Measurements from ENCODE around the gene MGAT4C. TPM values are rescaled to one million over a fixed set of nuclear protein-coding genes. Genes with fewer than 3 reads are reported as not detected.

The MGAT4C gene
- total RNA-seq, 1 donor from 2014 or later = not detected

GRCh38 chr12:86229772-86230171 is 26.4 kb downstream of the MGAT4C start:
- intact Hi-C loops (cut with micrococcal nuclease) = no loop called here

DNA sequence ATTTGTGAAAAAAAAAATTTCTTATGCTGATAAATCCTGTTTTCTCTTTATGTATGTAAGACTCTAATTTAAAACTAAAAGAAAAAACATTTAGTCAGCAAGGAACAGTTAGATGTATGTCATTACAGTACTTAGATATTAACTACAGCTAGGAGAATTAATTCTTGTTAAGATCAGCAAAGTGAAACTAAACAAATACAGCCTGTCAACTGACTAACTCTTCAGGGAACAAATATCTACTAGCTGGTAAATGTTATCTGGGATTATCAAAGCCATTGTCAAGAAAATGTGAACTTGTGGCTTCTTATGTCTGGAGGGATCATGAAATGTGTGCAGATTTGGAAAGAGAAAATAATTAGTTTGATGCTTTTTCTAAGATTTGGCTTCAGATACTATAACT is 27.5 kb downstream of the MGAT4C start:
- intact Hi-C loops (cut with micrococcal nuclease) = no loop called here

DNA sequence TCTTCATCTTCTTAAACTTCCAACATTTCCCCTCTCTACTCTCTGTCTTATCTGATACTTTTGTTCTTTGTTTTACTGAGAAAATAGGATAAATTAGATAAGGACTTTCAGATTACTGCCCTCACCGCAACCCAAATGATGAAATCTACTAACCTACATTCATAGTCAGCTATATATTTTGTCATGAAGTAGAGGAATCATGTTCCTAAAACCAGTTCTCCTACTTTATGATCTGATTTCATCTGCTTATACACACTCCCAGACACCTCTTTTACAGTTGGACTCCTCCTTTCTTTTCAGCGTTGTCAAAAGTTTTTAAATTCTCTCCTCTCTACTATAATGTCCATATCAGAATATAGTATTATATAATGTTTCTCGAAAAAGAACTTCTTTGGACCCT is 29.7 kb downstream of the MGAT4C start:
- intact Hi-C loops (cut with micrococcal nuclease) = no loop called here

DNA sequence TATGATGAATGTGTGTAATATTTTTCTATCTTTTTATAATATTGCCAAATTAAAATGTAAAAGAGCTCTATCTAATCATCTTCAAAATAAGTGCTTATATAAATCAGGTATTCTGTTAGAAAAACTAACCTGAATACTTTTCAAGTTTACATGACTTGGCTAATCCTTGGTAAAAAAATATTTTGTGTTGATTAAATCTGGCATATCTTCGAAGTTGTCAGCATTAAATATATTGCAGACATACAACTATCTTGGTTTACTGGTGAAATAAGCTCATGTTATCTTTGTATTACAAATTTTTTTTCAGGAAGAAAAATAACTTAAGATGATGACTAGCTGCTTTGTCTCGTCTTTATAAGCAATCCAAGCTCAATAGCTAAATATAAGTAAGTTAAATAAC is 39.6 kb downstream of the MGAT4C start:
- intact Hi-C loops (cut with micrococcal nuclease) = no loop called here

GRCh38 chr12:86213012-86213411 is 43.2 kb downstream of the MGAT4C start:
- intact Hi-C loops (cut with micrococcal nuclease) = no loop called here

- intact Hi-C loops (cut with micrococcal nuclease) = no loop called here
These were observed 57.3 kb downstream of the MGAT4C start for GRCh38 chr12:86198696-86199444.

GRCh38 chr12:86196465-86196864 is 59.7 kb downstream of the MGAT4C start:
- intact Hi-C loops (cut with micrococcal nuclease) = no loop called here

DNA sequence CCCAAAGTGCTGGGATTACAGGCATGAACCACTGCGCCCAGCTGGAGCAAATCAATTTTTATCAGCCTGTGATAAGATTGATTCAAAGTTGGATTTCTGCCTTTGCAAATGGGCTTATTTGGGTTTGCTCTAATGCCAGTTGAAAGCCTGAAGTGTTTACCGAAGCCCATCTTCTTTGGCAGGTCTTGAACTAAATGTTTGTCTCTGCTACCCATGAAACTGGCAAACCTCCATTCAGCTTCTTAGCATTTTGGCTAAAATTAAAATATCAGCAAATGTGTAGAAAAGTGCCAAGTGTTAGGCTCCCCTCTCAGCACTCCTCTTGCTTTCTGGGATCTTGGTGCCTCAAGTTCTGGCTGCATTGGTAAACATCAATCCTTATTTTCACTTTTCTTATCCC is 61.5 kb downstream of the MGAT4C start:
- intact Hi-C loops (cut with micrococcal nuclease) = no loop called here

DNA sequence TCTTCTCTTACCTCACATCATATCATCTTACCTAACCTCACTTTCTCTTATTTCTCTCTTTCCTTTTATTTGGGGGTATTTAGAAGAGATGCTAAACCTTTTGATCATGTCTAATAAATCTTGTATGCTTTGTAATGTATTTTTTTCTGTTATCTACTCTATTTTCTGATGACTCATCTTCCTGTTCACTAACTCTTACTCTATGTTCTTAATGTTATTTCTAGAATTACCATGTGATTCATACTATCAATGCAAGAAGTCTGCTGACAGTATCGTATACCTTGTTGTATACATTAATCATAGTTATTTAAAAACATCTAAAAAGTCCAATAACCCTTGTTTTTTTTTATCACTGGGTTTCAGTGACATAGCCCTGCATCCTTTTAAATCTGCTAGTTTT is 62.3 kb downstream of the MGAT4C start:
- intact Hi-C loops (cut with micrococcal nuclease) = no loop called here

DNA sequence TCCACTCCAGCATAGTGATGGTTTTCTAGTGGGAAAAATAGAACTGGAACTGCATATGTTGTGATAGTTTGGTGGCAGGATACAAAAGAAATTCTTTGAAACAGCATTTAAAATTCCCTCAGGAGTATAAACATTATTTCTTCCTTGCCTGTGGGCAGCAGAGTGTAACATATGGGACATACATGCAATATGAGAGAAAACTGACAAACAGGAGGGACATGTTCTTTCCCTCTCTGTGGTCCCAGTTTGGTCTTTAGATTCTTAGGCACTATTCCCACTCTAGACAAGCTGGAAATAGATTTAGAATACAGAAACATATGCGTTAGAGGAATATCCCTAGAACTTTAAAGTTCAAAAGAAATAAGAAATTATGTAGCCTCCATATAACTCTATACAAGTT is 68.0 kb downstream of the MGAT4C start:
- intact Hi-C loops (cut with micrococcal nuclease) = no loop called here

GRCh38 chr12:86186449-86186848 is 69.7 kb downstream of the MGAT4C start:
- intact Hi-C loops (cut with micrococcal nuclease) = no loop called here

DNA sequence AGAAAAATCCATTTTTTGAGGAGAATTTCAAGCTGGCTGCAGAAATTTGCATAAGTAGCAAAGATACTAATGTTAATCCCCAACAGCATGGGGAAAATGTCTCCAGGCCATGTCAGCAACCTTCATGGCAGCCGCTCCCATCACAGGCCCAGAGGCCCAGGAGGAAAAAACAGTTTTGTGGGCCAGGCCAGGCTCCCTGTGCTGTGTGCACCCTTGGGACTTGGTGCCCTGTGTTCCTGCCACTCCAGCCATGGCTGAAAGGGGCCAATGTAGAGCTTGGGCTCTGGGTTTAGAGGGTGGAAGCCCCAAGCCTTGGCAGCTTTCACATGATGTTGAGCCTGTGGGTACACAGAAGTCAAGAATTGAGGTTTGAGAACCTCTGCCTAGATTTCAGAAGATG is 76.3 kb downstream of the MGAT4C start:
- intact Hi-C loops (cut with micrococcal nuclease) = no loop called here

DNA sequence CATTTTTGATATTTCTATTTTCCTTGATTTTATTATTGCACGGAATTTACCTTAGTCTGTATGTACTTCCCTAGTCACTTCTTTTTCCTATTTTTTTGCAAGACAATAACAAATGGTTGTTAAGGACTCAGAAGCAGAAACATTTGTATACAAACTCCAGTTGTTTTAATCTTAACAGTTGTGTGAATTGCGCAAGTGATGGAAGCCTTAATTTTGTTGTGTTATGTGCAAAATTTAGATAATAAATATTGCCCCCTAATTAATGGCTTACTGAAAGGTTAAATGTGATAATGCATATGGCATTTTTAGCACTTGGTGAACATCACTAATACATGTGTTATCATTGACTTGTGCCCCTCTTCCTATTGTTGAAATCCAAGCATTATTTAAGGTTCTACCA is 82.0 kb downstream of the MGAT4C start:
- intact Hi-C loops (cut with micrococcal nuclease) = no loop called here

- intact Hi-C loops (cut with micrococcal nuclease) = no loop called here
These were observed 83.2 kb downstream of the MGAT4C start for GRCh38 chr12:86172913-86173443.

DNA sequence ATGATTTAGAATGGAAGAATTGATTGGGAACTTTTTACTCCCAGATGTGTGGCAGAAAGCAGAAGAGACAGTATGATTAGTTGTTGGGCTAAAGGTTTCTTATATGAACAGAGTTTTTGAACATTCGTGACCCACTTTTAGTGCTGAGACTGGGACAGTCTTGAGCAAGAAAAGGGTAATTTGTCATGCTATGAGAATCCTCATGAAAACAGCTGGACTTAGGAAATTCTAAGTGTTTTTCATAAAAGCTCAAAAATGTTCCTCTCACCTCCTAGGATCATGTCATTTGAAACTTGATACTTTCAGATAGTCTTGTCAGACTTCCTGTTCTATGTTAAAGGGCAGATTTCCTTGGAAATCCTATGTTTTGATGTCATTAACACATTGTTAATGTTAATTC is 86.1 kb downstream of the MGAT4C start:
- intact Hi-C loops (cut with micrococcal nuclease) = no loop called here

GRCh38 chr12:86158956-86159355 is 97.2 kb downstream of the MGAT4C start:
- intact Hi-C loops (cut with micrococcal nuclease) = no loop called here

GRCh38 chr12:86154620-86155019 is 101.6 kb downstream of the MGAT4C start:
- intact Hi-C loops (cut with micrococcal nuclease) = no loop called here

GRCh38 chr12:86148612-86149011 is 107.6 kb downstream of the MGAT4C start:
- intact Hi-C loops (cut with micrococcal nuclease) = no loop called here

- intact Hi-C loops (cut with micrococcal nuclease) = no loop called here
These were observed 108.1 kb downstream of the MGAT4C start for GRCh38 chr12:86148071-86148470.

DNA sequence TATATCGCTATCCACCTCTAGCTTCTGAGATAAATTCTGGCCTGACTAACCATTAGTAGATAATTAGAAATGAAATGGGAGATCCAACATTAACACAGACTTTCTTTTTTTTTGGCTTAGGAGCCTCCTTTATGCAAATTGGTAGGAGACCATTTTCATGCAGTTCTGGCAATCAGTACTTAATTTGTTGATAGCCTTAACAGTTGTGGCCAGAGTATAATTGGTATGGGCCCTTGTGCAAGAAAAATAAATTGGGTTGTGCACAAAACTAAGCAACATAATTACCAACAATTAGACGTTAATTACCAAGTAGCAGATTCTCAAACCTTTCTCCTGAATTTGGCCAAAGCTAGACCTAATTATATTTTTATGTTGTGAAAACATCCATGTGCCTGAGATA is 111.0 kb downstream of the MGAT4C start:
- intact Hi-C loops (cut with micrococcal nuclease) = no loop called here

GRCh38 chr12:86143162-86143561 is 113.0 kb downstream of the MGAT4C start:
- intact Hi-C loops (cut with micrococcal nuclease) = no loop called here

- intact Hi-C loops (cut with micrococcal nuclease) = no loop called here
These were observed 116.5 kb downstream of the MGAT4C start for GRCh38 chr12:86139671-86140070.

DNA sequence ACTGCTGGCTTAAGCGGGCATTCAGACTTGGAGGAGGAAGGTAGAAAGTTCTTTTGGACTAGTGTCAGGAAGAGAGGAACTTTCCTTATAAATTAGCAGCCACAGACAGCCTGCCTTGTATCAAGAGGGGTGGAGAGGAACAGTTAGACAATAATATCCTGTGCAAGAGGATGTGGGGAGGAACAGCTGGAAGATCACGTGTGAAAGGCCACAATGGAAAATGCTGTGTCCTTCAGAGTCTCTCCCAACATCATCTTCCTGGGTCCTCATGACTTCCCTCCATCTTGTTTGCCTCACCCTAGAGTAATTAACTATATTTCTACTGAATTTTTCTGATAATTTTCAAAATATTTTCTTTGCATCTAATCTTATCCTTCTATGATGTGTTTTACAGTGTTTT is 117.4 kb downstream of the MGAT4C start:
- intact Hi-C loops (cut with micrococcal nuclease) = no loop called here
